ENCODE data around the gene TOP3A. TPM values are rescaled to one million over a fixed set of nuclear protein-coding genes. Genes with fewer than 3 reads are reported as not detected.

The TOP3A gene
- total and polyA plus RNA-seq, 2 of the 13 experiments (the other 11 are each of a cell fraction or from before 2014, with no cell fraction given) = 16.9 to 36.8 TPM

DNA sequence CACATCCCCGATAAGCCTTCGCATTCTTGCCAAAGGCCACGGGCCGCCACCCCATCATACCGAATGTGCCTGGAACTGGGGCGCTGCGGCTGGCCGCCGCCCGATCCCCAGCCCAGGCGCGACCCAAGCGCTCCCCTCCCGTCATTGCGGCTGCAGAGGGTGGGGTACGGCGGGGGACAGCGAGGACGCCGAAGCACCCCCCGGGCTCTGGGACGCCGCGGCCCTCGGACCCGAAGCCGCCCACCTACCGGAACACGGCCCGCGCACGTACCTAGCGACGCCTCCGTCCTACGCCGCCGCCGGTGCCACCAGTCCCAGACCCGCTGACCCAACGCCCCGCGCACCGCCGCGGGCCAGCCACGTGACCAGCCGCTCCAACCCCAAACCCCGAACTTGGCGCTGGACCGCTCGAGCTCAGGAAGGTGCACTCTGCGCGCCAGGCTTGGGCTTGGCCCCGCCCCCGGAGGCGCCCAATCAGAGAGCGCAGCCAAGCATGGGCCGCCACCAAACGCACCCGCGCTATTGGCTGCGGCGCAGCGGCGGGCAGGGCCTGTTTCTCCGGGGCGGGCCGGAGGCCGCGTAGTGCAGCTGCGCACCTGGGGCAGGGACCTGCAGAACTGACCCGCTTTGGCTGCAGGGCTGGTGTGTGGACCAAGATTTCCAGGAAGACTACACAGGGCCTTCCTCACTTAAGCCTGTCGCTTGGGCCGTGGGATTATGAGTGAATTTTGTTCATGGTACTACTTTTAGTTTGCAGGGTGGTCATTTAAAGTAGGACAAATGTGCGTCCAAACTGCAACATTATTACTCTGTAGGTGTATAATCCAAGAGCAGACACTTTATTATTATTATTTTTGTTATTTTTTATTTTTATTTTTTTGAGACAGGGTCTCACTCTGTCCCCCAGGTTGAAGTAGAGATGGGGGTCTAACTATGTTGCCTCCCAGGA lies 48.6 kb upstream of the TOP3A start, which contains the start of gene SHMT1 (continued):
- TF ChIP-seq, protein P1, sequence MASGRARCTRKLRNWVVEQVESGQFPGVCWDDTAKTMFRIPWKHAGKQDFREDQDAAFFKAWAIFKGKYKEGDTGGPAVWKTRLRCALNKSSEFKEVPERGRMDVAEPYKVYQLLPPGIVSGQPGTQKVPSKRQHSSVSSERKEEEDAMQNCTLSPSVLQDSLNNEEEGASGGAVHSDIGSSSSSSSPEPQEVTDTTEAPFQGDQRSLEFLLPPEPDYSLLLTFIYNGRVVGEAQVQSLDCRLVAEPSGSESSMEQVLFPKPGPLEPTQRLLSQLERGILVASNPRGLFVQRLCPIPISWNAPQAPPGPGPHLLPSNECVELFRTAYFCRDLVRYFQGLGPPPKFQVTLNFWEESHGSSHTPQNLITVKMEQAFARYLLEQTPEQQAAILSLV (CRISPR knock-in tag; IDR thresholded peaks at IDR 0.05; ENCODE audit: borderline replicate concordance) = peak; percentile 86
- TF ChIP-seq ZBTB44 (CRISPR knock-in tag; IDR thresholded peaks at IDR 0.05) (0 out of 2 replicates have a peak, but pooled peaks have one; percentile 15), RCOR2 (CRISPR knock-in tag; IDR thresholded peaks at IDR 0.05) (no peak), TBP (CRISPR knock-in tag; IDR thresholded peaks at IDR 0.05) (0 out of 2 replicates have a peak, but pooled peaks have one; percentile 24), NCOR1 (IDR thresholded peaks at IDR 0.05; ENCODE audit: borderline replicate concordance, low read length) (no peak), ZNF264 (CRISPR knock-in tag; IDR thresholded peaks at IDR 0.05) (peak; percentile 77), PAXIP1 (CRISPR knock-in tag; conservative IDR thresholded peaks at IDR 0.05) (no peak; the same call in 1 of the 2 replicates), ZIK1 (CRISPR knock-in tag; IDR thresholded peaks at IDR 0.05; ENCODE audit: borderline replicate concordance, low read depth) (0 out of 2 replicates have a peak, but pooled peaks have one; percentile 72), NFATC3 (CRISPR knock-in tag; IDR thresholded peaks at IDR 0.05) (no peak), PATZ1 (CRISPR knock-in tag; IDR thresholded peaks at IDR 0.05) (0 out of 2 replicates have a peak, but pooled peaks have one; percentile 10), ZNF543 (CRISPR knock-in tag; IDR thresholded peaks at IDR 0.05) (0 out of 2 replicates have a peak, but pooled peaks have one; percentile 45), ZMAT5 (CRISPR knock-in tag; IDR thresholded peaks at IDR 0.05; ENCODE audit: borderline replicate concordance, low read depth) (no peak)
- TF ChIP-seq, protein P2, sequence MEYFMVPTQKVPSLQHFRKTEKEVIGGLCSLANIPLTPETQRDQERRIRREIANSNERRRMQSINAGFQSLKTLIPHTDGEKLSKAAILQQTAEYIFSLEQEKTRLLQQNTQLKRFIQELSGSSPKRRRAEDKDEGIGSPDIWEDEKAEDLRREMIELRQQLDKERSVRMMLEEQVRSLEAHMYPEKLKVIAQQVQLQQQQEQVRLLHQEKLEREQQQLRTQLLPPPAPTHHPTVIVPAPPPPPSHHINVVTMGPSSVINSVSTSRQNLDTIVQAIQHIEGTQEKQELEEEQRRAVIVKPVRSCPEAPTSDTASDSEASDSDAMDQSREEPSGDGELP (IDR thresholded peaks at IDR 0.05; ENCODE audit: borderline replicate concordance, low read depth) = peak; percentile 40; the same call in 1 of the 2 replicates

Data from HepG2 (cell line).